Esophagus muscularis mucosa (tissue), 3 donors: ENCODE measurements around the gene DLX5.

ENCODE experiments used
- CTCF ChIP-seq, 3 experiments: fragments of 200-600 bp in 2 of 3; fragments of 450-650 bp in 1 of 3; sonication (generic) in 2 of 3; IDR thresholded peaks; one replicate each; pipeline ENCODE4 v1.5.1; 2017 to 2019; ENCODE audit warnings: antibody characterized with exemption in 3 of 3, mild to moderate bottlenecking in 2 of 3, moderate library complexity in 1 of 3
- EP300 ChIP-seq: sonication (generic); formaldehyde crosslinking; IDR thresholded peaks from one replicate; pipeline ENCODE4 v1.6.1; 2017; ENCODE audit warnings: antibody characterized with exemption

- TF ChIP-seq CTCF (IDR thresholded peaks at IDR 0.05) (no peak), EP300 (no peak)
Measured at GRCh38 chr7:97002555-97003261, 21.9 kb downstream of the DLX5 start.
